Endothelial cell of umbilical vein (primary cell): ENCODE measurements around the gene ARNT2. TPM values are rescaled to one million over a fixed set of nuclear protein-coding genes. Genes with fewer than 3 reads are reported as not detected.

ENCODE experiments used
- BruUV-seq: library from RNA; stranded (reverse); fragments of 400-500 nt; replicated peaks from 2 replicates; lab custom pipeline; 2021; lab: Mats Ljungman, UMichigan
- CTCF ChIA-PET: fragments of 300-600, 350-600 bp; sonication (Branson Sonifier 250); formaldehyde crosslinking; loops from one replicate; lab custom pipeline; 2021; ENCODE audit warnings: antibody characterized with exemption, inconsistent platforms; lab: Charles Lee
- POLR2A ChIA-PET: fragments of 300-600, 350-600 bp; sonication (Branson Sonifier 250); formaldehyde crosslinking; loops from one replicate; lab custom pipeline; 2021; ENCODE audit warnings: antibody characterized with exemption, inconsistent platforms; lab: Charles Lee
- DNase-seq: peaks from one replicate; pipeline ENCODE4 v3.0.0-alpha.2; 2011; ENCODE audit warnings: low read depth, low spot score
- FAIRE-seq: peaks from 2 replicates; lab custom pipeline; 2011; peaks lifted over from hg19 to GRCh38; lab: Jason Lieb, UNC
- H2AFZ ChIP-seq: 2 replicates; pipeline ENCODE4 v1.6.0; 2012; ENCODE audit warnings: low read depth, low read length, control low read depth, inconsistent platforms
- H3K27ac ChIP-seq: 2 replicates; pipeline ENCODE4 v1.5.1; 2011; ENCODE audit warnings: low read depth, mild to moderate bottlenecking, control low read depth, low read length, moderate library complexity; ENCODE audit not compliant: insufficient read depth
- H3K27me3 ChIP-seq, 2 experiments: 2 replicates each; pipeline versions ENCODE4 v1.6.0 to v1.6.1; 2011; ENCODE audit warnings: low read length in 2 of 2, mixed read lengths in 1 of 2; ENCODE audit not compliant: control insufficient read depth in 2 of 2, insufficient read depth in 2 of 2
- H3K36me3 ChIP-seq, 2 experiments: 2 replicates in 1 of 2; 3 replicates in 1 of 2; pipeline ENCODE4 v1.5.1; 2011; ENCODE audit warnings: low read length in 2 of 2, mild to moderate bottlenecking in 1 of 2, moderate library complexity in 1 of 2; ENCODE audit not compliant: control insufficient read depth in 2 of 2, insufficient read depth in 2 of 2; ENCODE audit errors: extremely low read depth in 1 of 2
- H3K4me1 ChIP-seq: 3 replicates; pipeline ENCODE4 v1.5.1; 2011; ENCODE audit warnings: mild to moderate bottlenecking, low read length; ENCODE audit not compliant: control insufficient read depth, insufficient read depth; ENCODE audit errors: extremely low read depth
- H3K4me2 ChIP-seq: 2 replicates; pipeline ENCODE4 v1.6.1; 2011; ENCODE audit warnings: low read length, control low read depth, mixed read lengths; ENCODE audit not compliant: insufficient read depth
- H3K4me3 ChIP-seq, 3 experiments: fragments of 200-600 bp in 1 of 3; sonication (generic), shearing (Covaris generic) in 1 of 3; replicated peaks in 1 of 3; 2 replicates each; pipeline ENCODE4 v1.5.1; 2011 to 2016; ENCODE audit warnings: control low read depth in 3 of 3, low read length in 3 of 3, mild to moderate bottlenecking in 2 of 3, inconsistent platforms in 1 of 3, low read depth in 1 of 3, moderate library complexity in 1 of 3; ENCODE audit not compliant: insufficient read depth in 1 of 3
- H3K79me2 ChIP-seq: 2 replicates; pipeline ENCODE4 v1.6.0; 2012; ENCODE audit warnings: low read length, inconsistent platforms; ENCODE audit not compliant: control insufficient read depth, insufficient read depth
- H3K9ac ChIP-seq: replicated peaks from 2 replicates; pipeline ENCODE3; 2011; ENCODE audit warnings: low read length, control low read depth; ENCODE audit not compliant: insufficient read depth; ENCODE audit errors: extremely low read depth
- H3K9me1 ChIP-seq: replicated peaks from 3 replicates; pipeline ENCODE4 v1.6.0; 2011; ENCODE audit warnings: mild to moderate bottlenecking, low read length; ENCODE audit not compliant: control insufficient read depth, insufficient read depth; ENCODE audit errors: extremely low read depth
- H3K9me3 ChIP-seq: replicated peaks from 2 replicates; pipeline ENCODE4 v1.5.1; 2012; ENCODE audit warnings: low read length, inconsistent platforms; ENCODE audit not compliant: control insufficient read depth, insufficient read depth
- H4K20me1 ChIP-seq: replicated peaks from 2 replicates; pipeline ENCODE3; 2011; ENCODE audit warnings: mild to moderate bottlenecking, low read length; ENCODE audit not compliant: control insufficient read depth, insufficient read depth; ENCODE audit errors: extremely low read depth
- EZH2 ChIP-seq: IDR thresholded peaks from 2 replicates; pipeline ENCODE4 v1.6.1; 2012; ENCODE audit warnings: borderline replicate concordance, low read depth, mild to moderate bottlenecking, moderate library complexity, low read length, inconsistent platforms; ENCODE audit not compliant: severe bottlenecking
- FOS ChIP-seq: IDR thresholded peaks from 2 replicates; pipeline ENCODE4 v1.6.1; 2011; ENCODE audit warnings: mild to moderate bottlenecking, low read length, moderate library complexity, borderline replicate concordance; ENCODE audit not compliant: insufficient read depth
- GATA2 ChIP-seq: IDR thresholded peaks from 2 replicates; pipeline ENCODE4 v1.7.0; 2011; ENCODE audit warnings: low read depth, mild to moderate bottlenecking, moderate library complexity, mixed read lengths, low read length; ENCODE audit not compliant: insufficient read length, insufficient read depth
- JUN ChIP-seq: IDR thresholded peaks from 2 replicates; pipeline ENCODE4 v1.6.1; 2011; ENCODE audit warnings: borderline replicate concordance, low read depth; ENCODE audit not compliant: insufficient read length, insufficient read depth
- MYC ChIP-seq: IDR thresholded peaks from one replicate; pipeline ENCODE4 v1.6.1; 2011; ENCODE audit warnings: mild to moderate bottlenecking, low read depth, low read length
- POLR2A ChIP-seq: IDR thresholded peaks from 2 replicates; pipeline ENCODE4 v1.6.1; 2012; ENCODE audit warnings: low read depth, mild to moderate bottlenecking, control low read depth, low read length
- POLR2AphosphoS5 ChIP-seq: IDR thresholded peaks from 2 replicates; pipeline ENCODE4 v1.6.1; 2012; ENCODE audit warnings: low read depth, mild to moderate bottlenecking, control low read depth, low read length, moderate library complexity; ENCODE audit not compliant: insufficient read depth
- dilution Hi-C: fragments of 300-500 bp; cut with MboI; formaldehyde crosslinking; loops from one replicate; pipeline ENCODE4 v1.15.0; 2019; ENCODE audit warnings: low sequenced_read_pairs; ENCODE audit not compliant: extremely low pct_ligation_motif_present
- intact Hi-C: fragments of 100-400 bp; cut with micrococcal nuclease; formaldehyde crosslinking; loops from one replicate; pipeline ENCODE4 v1.10.0; 2022
- polyA plus RNA-seq, 4 experiments: library from polyadenylated mRNA; depleted of rRNA in 3 of 4; stranded (reverse) in 3 of 4; unstranded in 1 of 4; fragments of >200 nt; gene quantifications; 2 replicates each; pipeline versions ENCODE4 v1.2.1 to v1.2.3, GENCODE V29; 2011 to 2012; ENCODE audit warnings: missing spikeins in 1 of 4
- total RNA-seq: library from RNA; stranded (reverse); gene quantifications from 2 replicates; pipeline ENCODE4 v1.2.3, GENCODE V29; 2021
- TF ChIP-seq, protein P1 (sequence below): IDR thresholded peaks from 2 replicates; pipeline ENCODE4 v1.6.1; 2011; ENCODE audit not compliant: insufficient read depth, insufficient read length
- TF ChIP-seq, protein P2 (sequence below), 2 donors: IDR thresholded peaks; 1 replicate in 1 of 2; 2 replicates in 1 of 2; pipeline ENCODE4 v1.5.1; 2011; ENCODE audit warnings: low read length in 2 of 2, mild to moderate bottlenecking in 2 of 2, moderate library complexity in 2 of 2, control low read depth in 1 of 2, inconsistent platforms in 1 of 2, low read depth in 1 of 2; ENCODE audit not compliant: insufficient read depth in 1 of 2; ENCODE audit errors: extremely low read depth in 1 of 2

ARNT2 gene
- total and polyA plus RNA-seq, 2 donors (not counting 3 experiments of a cell fraction or from before 2014, with no cell fraction given): 0.03 to 0.20 TPM

DNA sequence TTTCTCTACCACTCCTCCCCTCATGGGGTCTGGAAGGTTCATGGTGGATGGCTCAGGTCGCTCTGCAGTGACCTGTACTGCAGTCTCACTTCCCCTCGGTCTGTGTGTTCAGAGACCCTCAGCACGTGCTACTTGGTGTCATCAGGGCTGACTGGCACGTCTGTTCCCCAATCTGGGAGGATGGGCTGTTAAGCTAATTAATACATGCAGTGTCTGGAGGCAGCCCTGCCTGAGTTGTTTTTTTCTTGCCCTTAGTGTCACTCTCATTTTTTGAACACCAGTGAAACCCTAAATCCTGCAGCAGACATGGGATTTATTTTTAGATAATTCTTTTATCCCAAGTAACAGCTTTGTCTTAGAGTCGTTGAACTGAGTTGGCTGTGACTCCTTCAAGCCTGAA is 64.6 kb downstream of the ARNT2 start:
- DNase-seq (no peak), FAIRE-seq (no peak)
- POLR2A ChIA-PET: no interaction called here
- no TSS peak for BruUV-seq
- Histone ChIP-seq H3K9ac (no peak overlapping the region), H3K4me2 (no peak overlapping the region), H3K27me3 (no peaks in the 10 kb centered on the region), H4K20me1 (no peaks in the 10 kb centered on the region), H3K79me2 (no peaks in the 10 kb centered on the region), H3K36me3 (no peaks in the 10 kb centered on the region), H2AFZ (no peak overlapping the region), H3K9me3 (no peaks in the 10 kb centered on the region), H3K4me3 (no peak overlapping the region), H3K9me1 (no peaks in the 10 kb centered on the region), H3K27ac (no peak overlapping the region), H3K4me1 (no peaks in the 10 kb centered on the region)
- intact Hi-C loops: no loop called here
- TF ChIP-seq JUN: no peak
- TF ChIP-seq, protein P1, sequence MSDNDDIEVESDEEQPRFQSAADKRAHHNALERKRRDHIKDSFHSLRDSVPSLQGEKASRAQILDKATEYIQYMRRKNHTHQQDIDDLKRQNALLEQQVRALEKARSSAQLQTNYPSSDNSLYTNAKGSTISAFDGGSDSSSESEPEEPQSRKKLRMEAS: no peak
- no peak for TF ChIP-seq EZH2
- no peak for TF ChIP-seq GATA2
- TF ChIP-seq FOS: no peak
- TF ChIP-seq, protein P2, sequence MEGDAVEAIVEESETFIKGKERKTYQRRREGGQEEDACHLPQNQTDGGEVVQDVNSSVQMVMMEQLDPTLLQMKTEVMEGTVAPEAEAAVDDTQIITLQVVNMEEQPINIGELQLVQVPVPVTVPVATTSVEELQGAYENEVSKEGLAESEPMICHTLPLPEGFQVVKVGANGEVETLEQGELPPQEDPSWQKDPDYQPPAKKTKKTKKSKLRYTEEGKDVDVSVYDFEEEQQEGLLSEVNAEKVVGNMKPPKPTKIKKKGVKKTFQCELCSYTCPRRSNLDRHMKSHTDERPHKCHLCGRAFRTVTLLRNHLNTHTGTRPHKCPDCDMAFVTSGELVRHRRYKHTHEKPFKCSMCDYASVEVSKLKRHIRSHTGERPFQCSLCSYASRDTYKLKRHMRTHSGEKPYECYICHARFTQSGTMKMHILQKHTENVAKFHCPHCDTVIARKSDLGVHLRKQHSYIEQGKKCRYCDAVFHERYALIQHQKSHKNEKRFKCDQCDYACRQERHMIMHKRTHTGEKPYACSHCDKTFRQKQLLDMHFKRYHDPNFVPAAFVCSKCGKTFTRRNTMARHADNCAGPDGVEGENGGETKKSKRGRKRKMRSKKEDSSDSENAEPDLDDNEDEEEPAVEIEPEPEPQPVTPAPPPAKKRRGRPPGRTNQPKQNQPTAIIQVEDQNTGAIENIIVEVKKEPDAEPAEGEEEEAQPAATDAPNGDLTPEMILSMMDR (IDR thresholded peaks at IDR 0.05; ENCODE audit: extremely low read depth in 1 of 2, insufficient read depth in 1 of 2, low read depth in 1 of 2, low read length in 2 of 2): no peak
- TF ChIP-seq POLR2AphosphoS5: no peak
- no peak for TF ChIP-seq MYC
- TF ChIP-seq POLR2A: no peak
- dilution Hi-C loops: no loop called here
- CTCF ChIA-PET: interaction anchor here (1.3 kb wide), 1 partner anchor 638 kb away, joined by 3 read pairs; no protein-coding TSS in a partner anchor
